ENCODE data around the gene NPEPL1. TPM values are rescaled to one million over a fixed set of nuclear protein-coding genes. Genes with fewer than 3 reads are reported as not detected.
"Not testable (repeated sequence)": the region's sequence is repeated elsewhere in the genome, so short reads cannot be mapped to it uniquely, and the experiment has no call there.

NPEPL1 gene
- total RNA-seq, 2 donors from 2014 or later, result 28.5 to 31.4 TPM

DNA sequence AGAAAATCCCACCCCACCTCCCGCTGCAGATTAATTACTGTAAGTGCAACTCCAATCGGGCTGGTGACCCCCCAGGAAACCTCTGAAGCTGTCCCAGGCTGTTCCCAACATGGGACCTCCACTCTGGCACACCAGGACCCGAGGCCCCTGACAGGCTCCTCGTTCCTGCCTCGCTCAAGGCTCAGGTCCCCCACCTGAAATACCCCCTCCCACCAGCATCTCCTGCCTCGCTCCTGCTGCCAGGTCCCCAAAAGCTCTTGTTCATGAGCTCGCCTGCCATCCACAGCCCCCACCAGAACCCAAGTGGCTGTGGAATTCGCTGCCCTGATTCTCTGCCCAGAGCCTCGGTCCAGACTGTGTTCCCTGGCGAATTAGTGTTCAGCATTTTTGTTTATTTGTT, 26.1 kb downstream of the NPEPL1 start:
- peak; percentile 52 for DNase-seq (ENCODE audit: low spot score)
- intact Hi-C loops (cut with DNase I), result no loop called here

DNA sequence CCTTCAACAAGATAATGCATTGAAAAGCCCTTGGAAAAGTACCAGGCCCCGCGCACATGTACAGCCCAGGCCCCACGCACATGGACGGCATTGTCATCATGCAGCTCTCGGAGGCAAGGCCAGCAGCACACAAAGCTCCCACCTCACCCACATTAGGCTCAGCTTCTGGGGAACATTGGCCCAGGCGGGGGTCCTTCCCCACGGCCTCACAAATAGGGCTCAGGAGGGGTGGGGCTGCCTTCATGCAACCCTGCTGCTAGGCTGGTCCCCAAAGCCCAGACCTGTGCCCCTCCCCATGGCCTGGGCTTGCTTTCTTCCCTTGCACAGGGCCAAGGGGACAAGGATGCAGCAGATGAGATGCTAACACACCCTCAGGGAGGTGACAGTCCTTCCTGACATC, 26.7 kb downstream of the NPEPL1 start:
- intact Hi-C loops (cut with DNase I), result no loop called here
- peak; percentile 37 for DNase-seq (ENCODE audit: low spot score)

- intact Hi-C loops (cut with DNase I), result no loop called here
- peak; percentile 51 for DNase-seq (ENCODE audit: low spot score)
Measured at GRCh38 chr20:58719971-58720371, 27.4 kb downstream of the NPEPL1 start.

GRCh38 chr20:58720890-58721289, 28.3 kb downstream of the NPEPL1 start:
- intact Hi-C loops (cut with DNase I), result no loop called here
- no peak for DNase-seq (ENCODE audit: low spot score)

GRCh38 chr20:58721951-58722778, 29.6 kb downstream of the NPEPL1 start:
- DNase-seq (ENCODE audit: low spot score), result peak; percentile 82
- intact Hi-C loops (cut with DNase I), result no loop called here

DNA sequence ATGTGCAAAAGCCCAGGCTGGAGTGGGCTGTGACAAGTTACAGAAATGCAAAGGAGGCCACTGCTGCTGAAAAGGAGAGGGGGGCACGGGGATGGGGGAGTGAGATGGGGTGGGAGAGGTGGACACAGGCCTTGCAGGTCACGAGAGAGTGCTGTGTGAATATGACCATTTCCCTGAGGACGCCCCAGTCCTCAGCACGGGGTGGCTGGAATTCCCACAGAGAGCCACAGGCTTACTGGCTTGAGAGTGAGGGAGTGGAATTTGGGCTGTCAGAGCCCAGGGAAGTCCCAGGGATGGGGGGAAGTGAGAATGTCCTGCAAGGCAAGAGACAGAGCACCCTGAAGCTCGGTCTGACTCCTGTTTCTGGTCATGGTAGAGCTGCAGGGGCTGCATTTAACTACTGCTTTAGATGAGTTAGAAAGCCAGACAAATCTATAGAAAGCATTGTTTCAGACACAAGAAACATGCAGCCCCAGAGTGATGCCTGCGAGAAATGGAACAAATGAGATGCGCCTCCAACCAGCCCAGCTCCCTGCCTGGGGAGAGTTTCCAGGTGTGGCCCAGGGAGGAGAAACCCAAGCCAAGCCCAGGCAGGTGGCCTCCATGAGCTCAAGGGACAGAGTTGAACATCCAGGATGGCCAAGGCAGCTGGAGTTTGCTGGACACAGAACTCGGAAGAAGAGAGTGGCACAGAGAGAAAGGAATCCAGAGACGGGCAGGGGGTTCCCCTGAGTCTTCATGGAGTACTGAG, 30.5 kb downstream of the NPEPL1 start:
- intact Hi-C loops (cut with DNase I), result no loop called here
- DNase-seq (ENCODE audit: low spot score), result peak; percentile 65

DNA sequence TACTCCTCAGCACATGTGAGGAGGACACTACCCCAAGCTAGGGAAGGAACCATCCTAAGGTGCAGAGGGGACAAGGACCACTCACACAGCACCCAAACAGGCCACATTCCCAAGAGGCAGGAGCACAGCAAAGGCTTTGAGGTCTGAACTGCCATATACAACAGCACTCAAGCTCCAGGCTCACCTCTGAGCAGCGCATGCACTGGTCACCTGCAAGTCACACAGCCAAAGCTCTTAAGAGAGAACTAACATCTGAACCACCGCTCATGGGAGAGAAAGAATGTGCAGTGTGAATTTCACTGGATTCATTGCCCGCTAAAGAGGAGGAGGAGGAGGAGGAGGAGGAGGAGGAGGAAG, 31.0 kb downstream of the NPEPL1 start:
- peak; percentile 37 for DNase-seq (ENCODE audit: low spot score)
- intact Hi-C loops (cut with DNase I), result no loop called here

- intact Hi-C loops (cut with DNase I); DNase-seq (ENCODE audit: low spot score): not testable (repeated sequence)
Measured at GRCh38 chr20:58726156-58726555, 33.6 kb downstream of the NPEPL1 start.

GRCh38 chr20:58731192-58731591, 38.6 kb downstream of the NPEPL1 start:
- intact Hi-C loops (cut with DNase I), result no loop called here
- DNase-seq (ENCODE audit: low spot score), result no peak

DNA sequence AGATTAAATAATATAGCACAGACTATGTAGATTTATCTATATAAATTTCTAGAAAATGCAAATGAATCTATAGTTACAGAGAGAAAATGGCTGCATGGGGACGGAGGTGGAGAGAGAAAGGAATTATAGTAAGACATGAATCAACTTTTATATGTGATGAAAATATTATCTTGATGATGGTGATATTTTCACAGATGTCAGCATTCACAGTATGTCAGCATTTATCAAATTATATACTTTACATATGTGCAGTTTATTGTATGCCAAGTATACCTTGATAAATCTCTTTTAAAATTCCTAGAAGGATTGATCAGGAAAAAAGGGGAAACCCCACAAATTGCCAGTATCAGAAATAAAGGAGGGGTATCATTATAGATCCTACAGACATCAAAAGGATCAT, 44.6 kb downstream of the NPEPL1 start:
- no peak for DNase-seq (ENCODE audit: low spot score)
- intact Hi-C loops (cut with DNase I), result no loop called here

- peak; percentile 35 for DNase-seq (ENCODE audit: low spot score)
- intact Hi-C loops (cut with DNase I), result loop anchor here in 1 of 2 donors (1.0 kb wide), 1 partner anchor 37 kb away; no protein-coding TSS in a partner anchor
Measured at GRCh38 chr20:58740356-58741308, 48.0 kb downstream of the NPEPL1 start.

- intact Hi-C loops (cut with DNase I), result no loop called here
- DNase-seq (ENCODE audit: low spot score), result peak; percentile 28
Measured at GRCh38 chr20:58741384-58741783, 48.8 kb downstream of the NPEPL1 start.

DNA sequence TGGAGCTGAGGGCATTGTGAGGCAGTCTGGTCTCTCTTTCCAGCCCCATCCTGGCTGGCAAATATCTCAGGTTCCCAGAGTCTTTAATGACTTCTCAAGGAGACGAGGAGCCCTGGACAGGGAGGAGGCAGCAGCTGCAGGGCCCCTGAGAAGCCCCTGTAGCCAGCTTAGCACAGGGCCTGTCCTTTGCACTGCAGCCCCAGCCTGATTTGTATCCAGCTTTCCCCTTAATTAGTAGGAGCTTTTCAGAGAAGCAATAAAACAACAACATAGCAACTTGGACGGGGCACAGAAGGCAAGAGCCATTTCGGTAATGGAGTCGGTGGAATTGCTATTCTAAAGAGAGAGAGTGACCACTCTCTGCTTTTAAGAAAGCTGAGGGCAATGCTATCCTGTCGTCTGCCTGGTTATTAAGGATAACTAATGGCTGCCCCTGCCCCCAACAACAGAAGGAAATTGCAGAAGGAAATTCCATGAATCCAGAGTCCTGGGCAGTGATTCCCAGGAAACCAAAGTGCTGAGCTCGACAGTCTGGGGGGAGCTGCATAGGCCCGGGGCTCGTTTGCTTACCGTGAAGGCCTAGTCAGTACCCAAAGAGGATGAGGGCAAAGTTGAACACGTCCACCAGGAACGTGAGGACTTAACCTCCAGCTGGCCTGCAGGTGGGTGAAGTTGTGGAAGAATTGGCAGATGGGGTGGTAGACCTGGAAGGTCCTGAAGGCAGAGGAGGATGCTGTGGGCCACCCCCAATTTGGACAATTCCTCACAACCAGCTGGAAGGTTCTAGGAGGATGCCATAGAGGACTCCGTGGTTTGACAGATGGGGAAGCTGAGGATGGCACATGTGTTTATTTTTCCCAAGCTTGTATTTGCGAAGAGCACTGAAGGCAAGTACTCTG, 50.3 kb downstream of the NPEPL1 start:
- DNase-seq (ENCODE audit: low spot score), result peak; percentile 16
- intact Hi-C loops (cut with DNase I), result no loop called here

DNA sequence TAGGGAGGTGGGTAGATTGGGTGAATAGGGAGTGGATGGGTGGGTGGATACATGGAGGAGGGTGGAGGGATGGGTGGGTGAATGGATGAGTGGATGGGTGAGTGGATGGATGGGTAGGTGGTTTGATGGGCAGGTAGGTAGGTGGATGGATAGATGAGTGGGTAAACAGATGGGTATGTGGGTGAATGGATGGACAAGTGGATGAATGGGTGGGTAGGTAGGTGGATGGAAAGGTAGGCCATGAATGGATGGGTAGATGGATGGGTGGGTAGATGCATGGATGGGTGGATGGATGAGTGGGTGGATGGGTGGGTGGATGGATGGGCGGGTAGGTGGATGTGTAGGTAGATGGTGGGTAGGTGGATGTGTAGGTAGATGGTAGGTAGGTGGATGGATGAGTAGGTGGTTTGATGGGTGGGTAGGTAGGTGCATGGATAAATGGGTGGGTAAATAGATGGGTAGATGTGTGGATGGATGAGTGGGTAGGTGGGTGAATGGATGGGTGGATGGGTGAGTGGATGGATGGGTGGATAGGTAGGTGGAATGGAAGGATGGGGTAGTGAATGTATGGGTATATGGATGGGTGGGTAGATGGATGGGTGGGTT, 51.4 kb downstream of the NPEPL1 start:
- no peak for DNase-seq (ENCODE audit: low spot score)
- intact Hi-C loops (cut with DNase I), result no loop called here

DNA sequence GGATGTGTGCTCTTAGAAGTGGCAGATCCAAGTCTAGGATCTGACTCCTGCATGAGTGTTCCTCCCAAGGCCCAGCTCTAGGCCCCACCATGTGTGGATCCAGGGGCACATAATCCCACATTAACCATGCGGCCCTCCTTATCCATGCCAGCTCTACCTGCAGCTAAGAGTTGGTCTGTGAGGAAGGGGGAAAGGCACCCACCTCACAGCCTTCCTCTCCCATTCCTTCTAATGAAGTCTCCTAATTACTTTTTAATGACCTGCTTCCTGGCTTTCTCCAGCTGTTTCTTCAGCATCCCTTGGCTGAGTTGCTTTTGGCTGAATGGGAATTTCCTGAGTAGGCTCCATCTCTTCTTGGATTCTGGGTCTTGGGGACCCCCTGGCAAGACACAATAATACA, 52.2 kb downstream of the NPEPL1 start:
- intact Hi-C loops (cut with DNase I), result no loop called here

DNA sequence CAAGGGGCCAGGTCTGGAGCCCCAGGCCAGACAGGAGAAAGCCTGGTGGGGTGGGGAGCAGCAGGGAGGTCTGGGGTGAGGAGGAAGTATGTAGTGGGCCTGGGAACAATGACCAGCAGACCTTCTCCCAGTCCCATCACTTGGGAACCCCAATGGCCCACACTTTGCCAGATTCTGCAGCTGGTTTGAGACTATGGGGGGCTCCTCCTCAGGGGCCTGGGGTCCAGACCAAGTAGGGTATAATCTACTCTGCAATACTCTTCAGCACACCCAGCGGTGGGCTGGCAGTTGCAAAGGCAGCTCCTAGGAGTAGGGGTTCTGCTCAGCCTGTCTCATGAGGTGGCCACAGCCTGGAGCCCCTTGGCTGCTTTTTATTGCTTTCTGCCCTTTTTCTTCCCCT, 52.8 kb downstream of the NPEPL1 start:
- no peak for DNase-seq (ENCODE audit: low spot score)
- intact Hi-C loops (cut with DNase I), result no loop called here

More for the DNA sequence above, 52.2 kb downstream of the NPEPL1 start:
- no peak for DNase-seq (ENCODE audit: low spot score)

DNA sequence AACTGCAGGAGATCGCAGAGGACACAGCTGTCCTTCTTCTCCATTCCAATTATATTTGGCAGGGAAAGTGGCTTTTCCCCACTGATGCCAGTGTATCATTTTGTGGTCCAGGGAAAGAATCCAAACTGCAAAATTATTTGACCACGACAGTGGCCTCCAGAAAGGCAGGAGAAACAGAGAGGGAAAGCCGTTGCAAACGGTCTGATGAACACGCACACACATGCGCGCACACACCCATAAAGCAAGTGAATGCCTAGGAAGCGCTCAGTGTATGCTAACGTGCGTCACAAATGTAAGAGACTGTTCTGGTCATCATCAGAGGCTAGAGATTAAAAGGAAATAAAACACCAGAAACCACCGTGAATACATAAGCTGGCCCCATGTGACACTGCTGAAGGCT, 54.0 kb downstream of the NPEPL1 start:
- no peak for DNase-seq (ENCODE audit: low spot score)
- intact Hi-C loops (cut with DNase I), result no loop called here

- intact Hi-C loops (cut with DNase I), result no loop called here
- DNase-seq (ENCODE audit: low spot score), result no peak
Measured at GRCh38 chr20:58747211-58747610, 54.6 kb downstream of the NPEPL1 start.
